Smooth muscle cell (in vitro differentiated cells): Measurements from ENCODE around the gene TIMM44. TPM values are rescaled to one million over a fixed set of nuclear protein-coding genes. Genes with fewer than 3 reads are reported as not detected.

Experiments used
- DNase-seq: peaks from one replicate; lab custom pipeline; 2025; ENCODE audit not compliant: unreplicated experiment; lab: John Stamatoyannopoulos, UW
- H2AFZ ChIP-seq: fragments of 200-600 bp; sonication (generic); 2 replicates; pipeline ENCODE4 v1.6.0; 2016; ENCODE audit warnings: antibody characterized with exemption, low read depth, mild to moderate bottlenecking
- H3F3A ChIP-seq: fragments of 200-600 bp; sonication (generic); 2 replicates; pipeline ENCODE4 v1.6.0; 2017; ENCODE audit warnings: antibody characterized with exemption, low read depth
- H3K27ac ChIP-seq: fragments of 200-600 bp; sonication (generic); 2 replicates; pipeline ENCODE4 v1.5.1; 2016; ENCODE audit warnings: low read depth, mild to moderate bottlenecking
- H3K27me3 ChIP-seq: fragments of 200-600 bp; sonication (generic); 2 replicates; pipeline ENCODE4 v1.6.1; 2016; ENCODE audit warnings: low read depth, mild to moderate bottlenecking
- H3K36me3 ChIP-seq: fragments of 200-600 bp; sonication (generic); 2 replicates; pipeline ENCODE4 v1.5.1; 2016; ENCODE audit warnings: low read depth
- H3K4me1 ChIP-seq: fragments of 200-600 bp; sonication (generic); 2 replicates; pipeline ENCODE4 v1.5.1; 2016; ENCODE audit warnings: low read depth
- H3K4me2 ChIP-seq: fragments of 200-600 bp; sonication (generic); 2 replicates; pipeline ENCODE4 v1.6.0; 2016; ENCODE audit warnings: mild to moderate bottlenecking
- H3K4me3 ChIP-seq: fragments of 200-600 bp; sonication (generic); 2 replicates; pipeline ENCODE4 v1.5.1; 2016; ENCODE audit warnings: mild to moderate bottlenecking
- H3K79me2 ChIP-seq: fragments of 200-600 bp; sonication (generic); 2 replicates; pipeline ENCODE4 v1.6.0; 2016; ENCODE audit warnings: low read depth, mild to moderate bottlenecking
- H3K9ac ChIP-seq: fragments of 200-600 bp; sonication (generic); 2 replicates; pipeline ENCODE4 v1.6.0; 2016; ENCODE audit warnings: low read depth
- H3K9me3 ChIP-seq: fragments of 200-600 bp; sonication (generic); replicated peaks from 2 replicates; pipeline ENCODE4 v1.5.1; 2016; ENCODE audit warnings: low read depth
- H4K20me1 ChIP-seq: fragments of 200-600 bp; sonication (generic); 2 replicates; pipeline ENCODE4 v1.6.0; 2016; ENCODE audit warnings: low read depth
- CTCF ChIP-seq: fragments of 200-600 bp; sonication (generic); IDR thresholded peaks from 2 replicates; pipeline ENCODE4 v1.5.1; 2017; ENCODE audit warnings: borderline replicate concordance, mild to moderate bottlenecking, antibody characterized with exemption; ENCODE audit not compliant: insufficient read depth, poor library complexity, severe bottlenecking
- WGBS: methylation state at CpG from one replicate; pipeline ENCODE4 v1.1.7; 2016; ENCODE audit warnings: low lambda C conversion rate; 5-methylcytosine and 5-hydroxymethylcytosine counted together
- polyA plus RNA-seq: library from polyadenylated mRNA; unstranded; fragments of >200 nt; fragmentation: Nextera tagmentation; extraction: Ambion mirVana; gene quantifications from 2 replicates; pipeline ENCODE4 v1.2.1, GENCODE V29; 2016
- total RNA-seq: library from RNA; depleted of rRNA; stranded (reverse); fragments of >200 nt; gene quantifications from 2 replicates; pipeline ENCODE4 v1.2.3, GENCODE V29; 2014

TIMM44 gene
- total and polyA plus RNA-seq, 2 experiments from 2014 or later, result 21.8 to 25.1 TPM

- H3K9ac ChIP-seq, result no peak overlapping the region
- no peaks in the 10 kb centered on the region for H3K27me3 ChIP-seq
- 79% methylated on average over 5 of the region's 5 CpGs for WGBS
- H3K4me1 ChIP-seq, result no peaks in the 10 kb centered on the region
- DNase-seq, result no peak
- H3K4me2 ChIP-seq, result no peak overlapping the region
- H3F3A ChIP-seq, result peaks cover 14% of the 10 kb centered on the region
- no peak overlapping the region for H2AFZ ChIP-seq
- peaks cover 70% of the 10 kb centered on the region for H3K79me2 ChIP-seq
- no peak overlapping the region for H3K4me3 ChIP-seq
- H4K20me1 ChIP-seq, result peaks cover 99% of the 10 kb centered on the region
- peaks cover 6% of the 10 kb centered on the region for H3K36me3 ChIP-seq
- H3K27ac ChIP-seq, result peak overlapping the region; percentile 79
- no peaks in the 10 kb centered on the region for H3K9me3 ChIP-seq
- no peak for TF ChIP-seq CTCF
Measured at GRCh38 chr19:7988307-7988706, 44.8 kb upstream of the TIMM44 start.

GRCh38 chr19:7987114-7987768, 43.8 kb upstream of the TIMM44 start:
- Histone ChIP-seq H3K36me3 (peaks cover 6% of the 10 kb centered on the region), H3K4me1 (no peaks in the 10 kb centered on the region), H4K20me1 (peaks cover 99% of the 10 kb centered on the region), H3K27me3 (no peaks in the 10 kb centered on the region), H2AFZ (no peak overlapping the region), H3K79me2 (peaks cover 61% of the 10 kb centered on the region), H3K9ac (no peak overlapping the region), H3K27ac (peak overlapping the region; percentile 79), H3K9me3 (no peaks in the 10 kb centered on the region), H3F3A (peaks cover 14% of the 10 kb centered on the region), H3K4me2 (peak overlapping the region; percentile 18), H3K4me3 (no peak overlapping the region)
- DNase-seq, result peak; percentile 6
- TF ChIP-seq CTCF, result no peak
- WGBS, result 83% methylated on average over 17 of the region's 17 CpGs

GRCh38 chr19:7986321-7987113, 43.1 kb upstream of the TIMM44 start:
- peak overlapping the region; percentile 29 for H3K9ac ChIP-seq
- no peak for TF ChIP-seq CTCF
- peak overlapping the region; percentile 79 for H3K27ac ChIP-seq
- no peaks in the 10 kb centered on the region for H3K4me1 ChIP-seq
- H3K4me3 ChIP-seq, result no peak overlapping the region
- DNase-seq, result no peak
- peaks cover 6% of the 10 kb centered on the region for H3K36me3 ChIP-seq
- WGBS, result 76% methylated on average over 23 of the region's 23 CpGs
- no peak overlapping the region for H2AFZ ChIP-seq
- no peaks in the 10 kb centered on the region for H3K9me3 ChIP-seq
- H4K20me1 ChIP-seq, result peaks cover 99% of the 10 kb centered on the region
- peaks cover 14% of the 10 kb centered on the region for H3F3A ChIP-seq
- H3K4me2 ChIP-seq, result peak overlapping the region; percentile 19
- H3K27me3 ChIP-seq, result no peaks in the 10 kb centered on the region
- peaks cover 56% of the 10 kb centered on the region for H3K79me2 ChIP-seq
